ENCODE data around the gene SETD1B. TPM values are rescaled to one million over a fixed set of nuclear protein-coding genes. Genes with fewer than 3 reads are reported as not detected.

Gene SETD1B
- total and polyA plus RNA-seq, 11 donors: 6.2 to 17.0 (median 9.3) TPM

DNA sequence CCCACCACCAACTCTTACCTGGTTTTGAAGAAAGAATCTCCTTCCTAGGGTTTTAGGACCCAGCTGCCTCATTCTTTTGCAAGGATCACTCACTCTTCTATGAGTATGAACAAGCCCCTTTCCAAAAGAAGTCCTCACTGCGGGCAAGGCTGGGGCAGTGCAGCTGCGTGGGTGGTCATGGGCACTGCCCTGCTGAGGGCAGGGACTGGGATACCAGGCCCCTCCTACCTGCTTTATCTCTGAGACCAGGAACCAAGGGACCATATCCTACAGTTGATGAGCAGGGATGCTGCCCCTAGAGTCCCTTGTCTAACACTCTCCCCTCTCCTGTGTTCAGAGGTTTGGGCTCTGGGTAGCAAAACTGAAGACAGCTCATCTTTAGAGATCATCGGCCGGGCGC lies 34.3 kb downstream of the SETD1B start:
- no peak overlapping the region for H3K27ac ChIP-seq
- no peak for DNase-seq
- H3K4me1 ChIP-seq: peaks cover 0 to 13% (median 5%) of the 10 kb centered on the region in 12 donors
- intact Hi-C loops (cut with DNase I): loop anchor here in 1 of 10 donors (5.0 kb wide), 1 partner anchor 49 kb away; the partner anchor contains the start of gene PSMD9
- H3K36me3 ChIP-seq: peaks cover 0 to under 1% (median 0%) of the 10 kb centered on the region in 9 donors
- 85 to 93% (median 89%) methylated on average over 5 of the region's 5 CpGs for WGBS, 4 donors
- no peaks in the 10 kb centered on the region for H3K27me3 ChIP-seq
- no peak for ATAC-seq
- no peaks in the 10 kb centered on the region for H3K9me3 ChIP-seq
- H3K4me3 ChIP-seq: no peak overlapping the region
- TF ChIP-seq CTCF (IDR thresholded peaks at IDR 0.05): no peak
- no peak for TF ChIP-seq POLR2A (IDR thresholded peaks at IDR 0.05)

GRCh38 chr12:121839106-121839992 lies 35.5 kb downstream of the SETD1B start:
- WGBS, 4 donors: 11 to 16% (median 14%) methylated on average over 43 to 53 of the region's 53 CpGs
- Histone ChIP-seq H3K4me3 (peak overlapping the region; percentile 20 to 80 (median 66)), H3K9me3 (no peaks in the 10 kb centered on the region), H3K36me3 (no peaks in the 10 kb centered on the region), H3K27me3 (no peaks in the 10 kb centered on the region), H3K27ac (peak overlapping the region in 11 of 12 donors; percentile 41 to 79 (median 63)), H3K4me1 (peaks cover 0 to 13% (median 5%) of the 10 kb centered on the region in 12 donors)
- DNase-seq: peak; percentile 99 to 100 (median 100)
- peak; percentile 97 to 100 (median 99) for ATAC-seq
- peak in 1 of 2 donors; percentile 78 for TF ChIP-seq POLR2A (IDR thresholded peaks at IDR 0.05)
- TF ChIP-seq CTCF (IDR thresholded peaks at IDR 0.05): peak in 11 of 12 donors; percentile 29 to 62 (median 48)
- intact Hi-C loops (cut with DNase I): loop anchor here in 2 of 10 donors (1.0 to 5.0 kb wide), 2 partner anchors 48 to 49 kb away; partner anchors contain the start of gene PSMD9 (in 2 of the 2)

- no peaks in the 10 kb centered on the region for H3K9me3 ChIP-seq
- H3K4me3 ChIP-seq: peak overlapping the region; percentile 20 to 80 (median 66)
- H3K27ac ChIP-seq: peak overlapping the region in 11 of 12 donors; percentile 41 to 79 (median 63)
- DNase-seq: no peak
- WGBS, 4 donors: 72 to 82% (median 76%) methylated on average over 21 to 24 of the region's 24 CpGs
- no peak for ATAC-seq
- H3K4me1 ChIP-seq: peaks cover 0 to 13% (median 5%) of the 10 kb centered on the region in 12 donors
- no peaks in the 10 kb centered on the region for H3K36me3 ChIP-seq
- TF ChIP-seq CTCF (IDR thresholded peaks at IDR 0.05) (no peak), POLR2A (IDR thresholded peaks at IDR 0.05) (no peak)
- intact Hi-C loops (cut with DNase I): loop anchor here in 3 of 10 donors (1.0 to 5.0 kb wide), 2 partner anchors 47 to 48 kb away; partner anchors contain the start of gene PSMD9 (in 3 of the 3)
- no peaks in the 10 kb centered on the region for H3K27me3 ChIP-seq
Measured at GRCh38 chr12:121839993-121840761, 36.4 kb downstream of the SETD1B start.

Measured in heart left ventricle (tissue), 16 donors.